Cardiac fibroblast (primary cell): ENCODE results near the gene COX5B.
A peak's percentile ranks its signal among the peaks of the same experiment; 100 is the strongest.

Source experiments
- DNase-seq, 2 donors: peaks; one replicate each; pipeline versions ENCODE4 v3.0.0 to v3.0.0-alpha.2; 2010; ENCODE audit warnings: low read depth in 2 of 2
- H3K4me3 ChIP-seq, 2 donors: replicated peaks in 1 of 2; 1 replicate in 1 of 2; 2 replicates in 1 of 2; pipeline ENCODE4 v1.5.1; 2011; ENCODE audit warnings: low read depth in 2 of 2, low read length in 2 of 2, mild to moderate bottlenecking in 2 of 2, moderate library complexity in 1 of 2
- TF ChIP-seq, protein P1 (sequence below): IDR thresholded peaks from one replicate; pipeline ENCODE4 v1.5.1; 2011; ENCODE audit warnings: low read depth, mild to moderate bottlenecking, low read length, inconsistent platforms

Gene COX5B

DNA sequence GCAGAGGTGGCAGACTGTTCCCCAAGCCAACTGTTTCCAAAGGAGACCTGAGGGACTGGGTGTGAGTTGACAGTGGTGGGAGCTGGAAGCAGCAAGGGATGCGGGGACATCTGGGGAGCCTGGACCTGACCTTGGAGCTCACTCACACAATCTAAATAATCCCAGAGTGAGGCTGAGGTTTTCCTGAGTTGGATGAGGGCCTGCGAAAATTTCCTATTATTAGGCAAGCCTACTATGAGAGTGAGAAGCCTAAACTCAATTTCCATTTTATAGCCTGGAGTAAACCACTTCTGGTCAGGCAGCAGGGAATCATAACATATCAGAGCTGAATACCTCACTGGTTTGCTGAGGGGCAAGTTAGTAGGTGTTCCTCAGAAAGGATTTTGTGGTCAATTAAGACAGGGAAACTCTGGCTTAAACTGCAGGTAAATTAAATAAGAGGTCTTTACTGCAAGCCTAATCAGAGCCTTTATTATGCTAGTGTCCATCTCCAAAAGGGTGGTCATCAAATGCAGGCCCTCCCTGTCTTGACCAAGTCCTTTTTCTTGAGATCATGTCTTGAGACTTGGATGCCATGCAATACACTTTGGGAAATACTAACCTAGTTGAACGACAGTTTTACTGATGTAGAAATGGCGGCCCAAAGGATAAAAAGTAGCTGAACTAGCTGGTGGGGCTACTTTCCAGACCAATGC lies 1.7 kb upstream of the COX5B start:
- TF ChIP-seq, protein P1, sequence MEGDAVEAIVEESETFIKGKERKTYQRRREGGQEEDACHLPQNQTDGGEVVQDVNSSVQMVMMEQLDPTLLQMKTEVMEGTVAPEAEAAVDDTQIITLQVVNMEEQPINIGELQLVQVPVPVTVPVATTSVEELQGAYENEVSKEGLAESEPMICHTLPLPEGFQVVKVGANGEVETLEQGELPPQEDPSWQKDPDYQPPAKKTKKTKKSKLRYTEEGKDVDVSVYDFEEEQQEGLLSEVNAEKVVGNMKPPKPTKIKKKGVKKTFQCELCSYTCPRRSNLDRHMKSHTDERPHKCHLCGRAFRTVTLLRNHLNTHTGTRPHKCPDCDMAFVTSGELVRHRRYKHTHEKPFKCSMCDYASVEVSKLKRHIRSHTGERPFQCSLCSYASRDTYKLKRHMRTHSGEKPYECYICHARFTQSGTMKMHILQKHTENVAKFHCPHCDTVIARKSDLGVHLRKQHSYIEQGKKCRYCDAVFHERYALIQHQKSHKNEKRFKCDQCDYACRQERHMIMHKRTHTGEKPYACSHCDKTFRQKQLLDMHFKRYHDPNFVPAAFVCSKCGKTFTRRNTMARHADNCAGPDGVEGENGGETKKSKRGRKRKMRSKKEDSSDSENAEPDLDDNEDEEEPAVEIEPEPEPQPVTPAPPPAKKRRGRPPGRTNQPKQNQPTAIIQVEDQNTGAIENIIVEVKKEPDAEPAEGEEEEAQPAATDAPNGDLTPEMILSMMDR, result no peak
- no peak for DNase-seq
- H3K4me3 ChIP-seq, result no peak overlapping the region

- peak in 1 of 2 donors; percentile 20 for DNase-seq
- TF ChIP-seq, protein P1, result no peak
- peak overlapping the region; percentile 77 to 99 for H3K4me3 ChIP-seq
Measured at GRCh38 chr2:97645112-97645694, 659 bp upstream of the COX5B start.

- TF ChIP-seq, protein P1, result no peak
- H3K4me3 ChIP-seq, result peak overlapping the region; percentile 77 to 99
- no peak for DNase-seq
Measured at GRCh38 chr2:97646977-97647376, 1.1 kb downstream of the COX5B start.

DNA sequence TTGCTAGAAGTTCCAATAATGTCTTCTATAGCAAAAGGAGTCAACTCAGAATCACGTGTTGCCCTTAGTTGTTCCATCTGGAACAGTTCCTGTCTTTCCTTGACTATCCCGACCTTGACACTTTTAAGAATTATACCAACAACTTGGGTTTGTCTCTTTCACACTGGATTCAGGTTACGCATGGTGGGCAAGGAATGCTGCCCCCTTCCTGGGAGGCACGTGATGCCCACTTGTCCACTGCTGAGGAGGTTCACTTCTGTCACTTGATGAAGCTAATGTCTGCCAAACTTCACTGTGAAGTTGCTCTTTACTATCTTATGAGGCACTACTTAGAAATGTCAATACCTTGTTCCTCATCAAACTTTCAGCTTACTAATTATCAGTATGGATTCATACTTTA lies 5.3 kb downstream of the COX5B start:
- no peak overlapping the region for H3K4me3 ChIP-seq
- DNase-seq, result no peak
- TF ChIP-seq, protein P1, result no peak

GRCh38 chr2:97653473-97653872 lies 7.6 kb downstream of the COX5B start:
- no peak overlapping the region for H3K4me3 ChIP-seq
- TF ChIP-seq, protein P1, result no peak
- no peak for DNase-seq

- no peak overlapping the region for H3K4me3 ChIP-seq
- no peak for DNase-seq
- TF ChIP-seq, protein P1, result no peak
Measured at GRCh38 chr2:97653874-97654273, 8.0 kb downstream of the COX5B start.
